Lower leg skin (tissue), 3 donors: ENCODE results near the gene DIP2A.

ENCODE experiments used
- CTCF ChIP-seq, 3 donors: fragments of 450-650 bp; IDR thresholded peaks; one replicate each; pipeline ENCODE4 v1.5.1; 2016; ENCODE audit warnings: antibody characterized with exemption in 3 of 3, mild to moderate bottlenecking in 3 of 3, moderate library complexity in 2 of 3
- POLR2A ChIP-seq, 2 donors: fragments of 450-650 bp; IDR thresholded peaks; one replicate each; pipeline ENCODE4 v1.6.1; 2016 to 2017; ENCODE audit warnings: antibody characterized with exemption in 2 of 2, mild to moderate bottlenecking in 1 of 2, moderate library complexity in 1 of 2

- TF ChIP-seq CTCF (IDR thresholded peaks at IDR 0.05) (no peak), POLR2A (IDR thresholded peaks at IDR 0.05) (no peak)
These were observed 139.2 kb downstream of the DIP2A start for GRCh38 chr21:46597896-46598343.
